HEK293T (cell line): ENCODE measurements around the gene KDELR1.

Source experiments
- BHLHE40 ChIP-seq: fragments of 450-650 bp; IDR thresholded peaks from 2 replicates; pipeline ENCODE4 v1.6.1; 2016; ENCODE audit warnings: mild to moderate bottlenecking, moderate library complexity, borderline replicate concordance
- CTBP1 ChIP-seq: fragments of 450-650 bp; IDR thresholded peaks from 2 replicates; pipeline ENCODE4 v1.6.1; 2016; ENCODE audit warnings: borderline replicate concordance
- ZNF384 ChIP-seq: fragments of 450-650 bp; IDR thresholded peaks from 2 replicates; pipeline ENCODE4 v1.6.1; 2016

DNA sequence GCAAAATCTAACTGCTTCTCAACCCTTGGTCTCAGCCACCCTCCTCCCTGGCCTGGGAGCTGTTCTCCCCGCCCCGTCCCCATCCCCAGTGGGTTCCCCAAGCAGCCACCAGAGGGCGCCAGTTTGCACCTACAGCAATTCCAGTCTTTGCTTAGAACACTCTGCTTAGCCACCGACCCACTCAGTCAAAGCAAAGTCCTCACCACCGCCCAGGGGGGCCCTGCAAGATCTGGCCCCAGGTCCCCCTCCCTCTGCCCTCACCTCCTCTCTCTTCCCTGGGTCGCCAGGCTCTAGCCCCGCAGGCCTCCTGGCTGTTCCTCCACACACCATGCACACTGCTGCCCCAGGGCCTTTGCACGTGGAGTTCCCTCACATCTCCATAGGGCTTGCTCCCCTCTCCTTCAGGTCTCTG, 40.0 kb downstream of the KDELR1 start:
- TF ChIP-seq ZNF384 = no peak
- no peak for TF ChIP-seq BHLHE40
- no peak for TF ChIP-seq CTBP1
